Fibroblast of mammary gland (primary cell): ENCODE measurements around the gene TRAPPC2B.

Source experiments
- DNase-seq: peaks from one replicate; pipeline ENCODE4 v3.0.0-alpha.2; 2010; ENCODE audit warnings: low read depth
- H3K4me3 ChIP-seq: 2 replicates; pipeline ENCODE4 v1.5.1; 2011; ENCODE audit warnings: low read depth, mild to moderate bottlenecking, low read length, moderate library complexity; ENCODE audit not compliant: control insufficient read depth
- CTCF ChIP-seq: conservative IDR thresholded peaks from 2 replicates; pipeline ENCODE4 v1.5.1; 2011; ENCODE audit warnings: low read depth, low read length, inconsistent platforms; ENCODE audit not compliant: control insufficient read depth, insufficient read depth

TRAPPC2B gene

GRCh38 chr19:57406516-57407123 is 43.3 kb downstream of the TRAPPC2B start:
- TF ChIP-seq CTCF = peak; percentile 76
- no peak overlapping the region for H3K4me3 ChIP-seq
- DNase-seq = peak; percentile 45

GRCh38 chr19:57410877-57411671 is 47.7 kb downstream of the TRAPPC2B start, which contains the start of gene ZNF17:
ZNF17 (plus strand) TSS chr19:57411161; CDS start chr19:57413616, 2,455 bp downstream.
- peak within 1 kb of the TSS; percentile 92 for H3K4me3 ChIP-seq
- TF ChIP-seq CTCF = no peak
- DNase-seq = peak; percentile 94
